OCI-M2 (cell line): Measurements from ENCODE around the gene SPAG9.

ENCODE experiments used
- DNase-seq: peaks from one replicate; lab custom pipeline; 2025; ENCODE audit not compliant: unreplicated experiment; lab: John Stamatoyannopoulos, UW

SPAG9 gene

DNA sequence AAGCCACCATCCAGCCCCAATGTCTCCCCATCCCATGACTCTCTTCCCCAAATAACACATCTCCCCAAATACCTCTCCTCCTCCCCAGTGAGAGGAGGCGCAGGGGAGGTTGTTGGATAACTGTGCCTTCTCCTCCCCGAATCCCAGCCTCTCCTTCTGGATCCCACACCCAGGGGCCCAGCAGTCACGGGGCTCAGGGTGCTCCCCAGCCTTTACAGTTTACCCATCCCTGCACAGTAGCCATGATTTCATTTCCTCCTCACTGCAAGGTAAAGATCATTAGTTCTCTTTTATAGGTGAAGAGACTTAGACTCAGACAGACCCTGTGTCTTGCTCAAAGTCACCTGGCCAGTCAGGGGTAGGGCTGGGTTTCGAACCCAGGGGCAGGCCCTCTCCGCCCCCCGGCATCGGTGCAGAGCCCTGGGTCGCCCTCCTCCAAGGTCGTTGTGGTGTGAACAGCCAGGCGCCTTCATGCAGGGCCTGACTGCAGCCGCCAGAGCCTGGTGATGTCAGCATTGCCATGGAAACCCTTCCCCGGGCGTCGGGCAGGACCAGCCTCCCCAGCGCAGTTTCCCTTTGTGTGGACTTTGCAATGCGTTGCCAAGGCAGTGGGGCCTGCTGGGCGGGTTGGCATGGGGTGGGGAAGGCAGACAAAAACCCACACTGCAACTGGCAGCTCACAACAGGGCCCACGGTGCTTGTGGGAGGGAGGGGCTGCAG is 201.2 kb downstream of the SPAG9 start:
- no peak for DNase-seq

DNA sequence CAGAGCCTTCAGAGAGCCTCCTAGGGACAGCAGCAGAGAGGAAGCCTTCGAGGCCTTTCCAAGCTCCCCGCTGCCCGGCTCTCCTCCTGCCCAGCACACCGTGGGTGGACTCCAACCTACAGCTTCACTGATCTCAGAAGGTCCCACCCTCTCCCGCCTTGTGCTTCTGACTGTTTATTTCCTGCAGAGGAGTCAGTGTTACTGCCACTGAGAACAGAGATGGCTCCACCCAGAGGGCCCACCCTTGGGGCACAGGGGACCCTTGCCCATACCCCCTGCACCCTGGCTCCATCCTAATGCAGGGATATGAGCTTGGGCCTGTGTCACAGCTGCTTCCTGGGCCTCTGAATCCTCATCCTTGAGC is 201.8 kb downstream of the SPAG9 start:
- DNase-seq = no peak

DNA sequence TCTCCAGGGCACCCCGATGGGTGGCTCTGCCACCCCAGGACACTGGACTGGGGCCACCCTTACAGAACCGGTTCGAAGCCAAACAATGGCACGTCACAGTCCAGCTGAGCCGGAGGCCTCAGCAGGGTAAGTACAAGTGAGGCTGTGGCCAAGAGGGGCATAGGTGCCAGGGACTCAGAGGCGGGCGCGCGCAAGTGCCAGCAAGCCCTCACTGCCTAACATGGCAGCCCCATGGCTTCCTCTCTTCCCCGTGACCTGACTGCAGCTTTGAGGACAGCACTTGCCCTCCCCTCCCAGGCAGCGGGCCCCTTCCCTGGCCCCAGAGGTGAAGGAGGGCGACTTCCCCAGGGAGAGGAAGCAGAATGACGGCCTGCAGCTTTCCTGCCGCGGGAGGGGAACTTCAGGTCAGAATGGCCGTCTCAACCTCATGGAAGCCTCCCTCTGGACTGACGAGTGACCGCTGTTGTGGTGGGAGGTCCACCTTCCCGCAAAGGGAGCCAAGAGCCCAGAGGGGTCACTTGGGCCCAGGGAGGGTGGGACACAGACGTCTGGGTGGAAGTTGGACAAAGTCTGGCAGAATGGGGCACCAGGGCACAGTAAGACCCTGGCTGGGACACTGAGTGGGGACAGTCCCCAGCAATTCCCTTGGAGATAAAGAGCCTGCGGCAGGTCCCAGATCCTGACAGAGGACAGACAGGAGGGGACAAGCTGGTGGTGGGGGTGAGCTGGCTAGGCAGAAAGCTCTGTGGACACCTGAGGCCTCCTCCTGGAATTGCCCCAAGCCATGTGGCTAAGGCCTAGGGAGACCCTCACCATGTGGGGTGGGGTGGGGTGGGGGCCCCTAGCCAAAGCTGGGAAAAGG is 202.4 kb downstream of the SPAG9 start:
- DNase-seq = no peak

DNA sequence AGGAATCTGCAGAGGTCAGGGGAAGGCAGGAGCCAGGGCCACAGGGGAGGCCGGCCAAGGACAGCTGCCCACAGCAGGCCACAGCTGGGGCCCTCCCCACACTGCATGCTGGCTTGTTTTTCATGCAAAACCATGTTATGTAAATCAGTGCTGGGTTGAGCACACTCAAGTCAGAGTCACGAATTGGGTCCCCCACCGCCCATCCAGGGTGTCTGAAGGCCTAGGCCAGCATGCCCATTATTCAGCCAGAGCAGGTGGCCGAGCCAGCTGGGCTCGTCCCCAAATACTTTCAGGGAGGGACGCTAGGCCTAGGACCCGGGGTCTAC is 203.3 kb downstream of the SPAG9 start:
- no peak for DNase-seq

DNA sequence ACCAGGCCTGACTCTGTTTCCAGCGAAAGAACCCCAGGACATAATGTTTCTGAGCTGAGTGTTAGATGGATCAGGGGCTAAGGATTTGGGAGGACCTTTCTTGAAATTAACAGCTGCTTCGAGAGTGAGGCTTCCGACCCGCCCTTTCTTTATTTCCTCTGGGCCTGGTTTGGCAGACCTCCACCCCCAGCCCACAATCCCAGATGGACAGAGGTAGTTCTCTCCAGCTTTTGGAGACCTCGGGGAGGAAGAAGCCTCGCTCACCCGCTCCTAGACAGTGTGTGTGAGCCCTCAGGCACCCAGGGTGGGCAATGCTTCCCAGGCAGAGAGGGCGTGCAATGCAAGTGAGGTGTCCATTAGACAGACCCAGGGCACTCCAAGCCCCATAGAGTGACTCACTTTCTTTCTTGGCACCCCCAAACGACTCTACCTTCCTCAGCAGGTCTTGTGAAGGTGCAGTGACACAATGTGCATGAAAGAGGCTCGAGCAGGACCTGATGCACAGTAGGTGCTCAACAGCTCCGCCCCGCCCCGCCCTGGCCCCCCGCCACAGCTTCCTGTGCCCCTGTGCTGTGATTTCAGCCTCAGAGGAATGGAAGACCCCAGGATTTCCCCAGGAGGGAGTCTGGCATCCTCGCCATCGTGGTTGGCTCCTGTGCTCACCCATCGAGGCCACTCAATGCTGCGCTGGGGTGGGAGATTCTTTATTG is 203.8 kb downstream of the SPAG9 start:
- DNase-seq = no peak

DNA sequence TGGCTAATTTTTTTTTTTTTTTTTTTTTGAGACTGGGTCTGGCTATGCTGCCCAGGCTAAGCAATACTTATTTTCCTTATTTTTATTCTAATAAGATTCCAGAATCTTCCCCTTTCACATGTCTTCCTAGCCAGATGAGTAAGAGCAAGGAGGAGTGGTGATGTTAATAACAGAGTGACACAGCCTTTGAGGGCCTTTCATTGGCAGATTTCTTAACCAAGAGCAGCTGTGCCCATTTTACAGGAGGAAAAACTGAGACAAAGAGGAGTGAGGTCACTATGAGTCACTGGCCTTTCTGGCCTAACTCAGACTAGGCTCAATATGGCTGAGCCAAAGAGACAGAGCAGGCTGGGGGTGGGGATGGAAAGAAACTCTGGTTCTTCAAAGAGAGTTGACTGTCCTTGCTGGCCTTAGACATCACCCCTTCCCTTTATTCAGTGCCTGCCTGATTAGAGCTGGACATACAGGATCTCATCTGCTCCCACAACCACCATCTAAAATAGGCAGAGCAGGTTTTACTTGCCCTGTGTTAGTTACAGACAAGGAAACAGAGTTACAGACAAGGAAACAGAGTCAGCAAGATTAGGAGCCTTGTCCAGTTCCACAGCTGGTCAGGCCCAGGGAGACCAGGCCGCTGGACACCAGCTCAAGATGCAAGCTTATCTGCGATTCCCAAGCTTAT is 204.5 kb downstream of the SPAG9 start:
- no peak for DNase-seq

DNA sequence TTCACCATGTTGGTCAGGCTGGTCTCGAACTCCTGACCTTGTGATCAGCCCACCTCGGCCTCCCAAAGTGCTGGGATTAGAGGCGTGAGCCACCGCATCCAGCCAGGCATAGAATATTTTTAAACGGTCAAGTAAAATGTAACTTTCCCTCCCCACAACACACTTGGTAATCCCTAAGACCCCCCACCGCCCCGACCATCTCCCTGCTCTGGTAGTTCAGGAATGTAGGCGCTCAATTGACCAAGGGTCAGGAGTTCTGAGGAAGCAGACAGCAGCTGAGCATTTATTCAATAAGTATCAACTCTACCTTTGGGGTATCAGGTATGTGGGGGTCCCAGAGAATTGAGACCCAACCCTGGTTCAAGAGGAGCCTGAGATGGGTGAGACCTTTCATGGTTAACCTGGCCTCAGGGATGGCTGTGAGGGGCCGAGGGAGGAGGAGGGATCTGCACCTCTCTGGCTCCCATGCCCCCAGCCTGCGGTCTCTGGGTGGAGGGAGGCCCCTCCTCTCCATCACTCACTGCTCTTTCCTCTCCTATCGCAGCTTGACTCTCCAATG is 206.1 kb downstream of the SPAG9 start:
- no peak for DNase-seq

DNA sequence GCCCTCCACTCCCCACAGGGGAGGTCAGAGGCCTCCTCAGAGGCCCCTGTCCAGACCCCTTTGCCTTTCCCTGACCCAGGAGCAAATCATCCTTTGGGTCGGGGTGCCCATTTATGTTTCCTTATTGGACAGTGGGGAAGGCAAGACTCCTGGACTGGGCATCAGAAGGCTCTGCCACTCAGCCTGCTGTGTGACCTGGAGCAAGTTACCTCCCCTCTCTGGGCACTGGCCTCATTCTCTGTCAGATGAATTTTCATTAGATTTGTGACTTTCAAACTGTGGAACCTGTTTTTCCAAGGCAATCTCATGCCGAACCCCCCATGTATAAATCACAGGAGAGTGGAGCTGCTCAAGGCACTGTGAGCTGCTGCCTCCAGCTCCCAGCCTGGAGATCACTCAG is 207.5 kb downstream of the SPAG9 start:
- DNase-seq = no peak
